ELR (cell line): ENCODE measurements around the gene POLR1E.
"Not testable (repeated sequence)": the region's sequence is repeated elsewhere in the genome, so short reads cannot be mapped to it uniquely, and the experiment has no call there.

Experiments
- DNase-seq: peaks from one replicate; pipeline ENCODE4 v3.0.0-alpha.2; 2015; ENCODE audit warnings: low read depth

The POLR1E gene

DNA sequence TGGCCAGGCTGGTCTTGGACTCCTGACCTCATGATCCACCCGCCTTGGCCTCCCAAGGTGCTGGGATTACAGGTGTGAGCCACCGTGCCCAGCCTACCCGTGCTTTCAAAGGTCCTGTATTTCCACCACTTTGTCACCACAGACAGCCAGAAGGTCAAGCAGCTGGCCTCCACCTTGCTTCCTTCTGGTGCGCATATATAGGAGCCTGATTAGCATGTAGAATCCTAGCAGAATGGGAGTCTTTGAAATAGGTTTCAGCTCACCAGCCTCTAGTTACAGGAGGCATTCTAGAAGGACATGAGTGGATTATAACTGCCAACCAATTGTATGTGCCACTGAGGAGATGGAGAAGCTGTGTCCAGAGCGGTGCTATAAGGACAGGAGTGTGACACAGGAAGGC, 18.9 kb downstream of the POLR1E start:
- no peak for DNase-seq

- no peak for DNase-seq
These were observed 21.9 kb downstream of the POLR1E start for GRCh38 chr9:37507566-37508134.

DNA sequence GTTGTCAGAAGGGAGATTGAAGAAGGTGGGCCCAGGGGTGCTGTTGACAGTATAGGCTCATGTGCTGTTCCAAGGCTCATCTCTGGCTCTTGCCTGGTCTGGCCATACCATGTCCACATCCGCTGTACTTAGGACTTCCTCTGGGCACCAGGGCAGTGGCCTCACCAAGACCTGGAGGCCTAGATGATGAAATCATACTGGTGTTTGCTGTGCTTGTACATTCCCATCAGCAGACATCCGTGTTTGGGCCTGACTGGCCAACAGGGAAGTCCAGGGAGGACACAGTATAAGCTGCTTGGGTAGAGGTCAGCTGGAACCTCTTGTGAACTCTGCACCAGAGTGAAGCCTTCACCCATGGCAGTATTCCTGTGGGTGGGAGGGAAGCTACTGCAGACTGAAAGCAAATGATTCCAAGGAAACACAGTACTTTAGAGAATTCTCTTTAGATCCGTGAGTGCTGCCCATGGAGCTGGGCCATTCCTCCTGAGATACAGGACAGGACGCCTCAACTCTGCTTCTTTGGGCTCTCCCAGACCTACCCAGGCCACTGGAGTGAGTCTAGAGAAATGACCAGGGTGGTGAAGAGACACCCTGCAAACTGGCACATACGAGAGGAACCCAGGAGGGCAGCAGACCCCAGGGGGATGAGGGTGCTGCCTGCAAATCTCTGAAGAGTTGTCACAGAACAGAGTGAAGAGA, 22.5 kb downstream of the POLR1E start:
- DNase-seq, result no peak

DNA sequence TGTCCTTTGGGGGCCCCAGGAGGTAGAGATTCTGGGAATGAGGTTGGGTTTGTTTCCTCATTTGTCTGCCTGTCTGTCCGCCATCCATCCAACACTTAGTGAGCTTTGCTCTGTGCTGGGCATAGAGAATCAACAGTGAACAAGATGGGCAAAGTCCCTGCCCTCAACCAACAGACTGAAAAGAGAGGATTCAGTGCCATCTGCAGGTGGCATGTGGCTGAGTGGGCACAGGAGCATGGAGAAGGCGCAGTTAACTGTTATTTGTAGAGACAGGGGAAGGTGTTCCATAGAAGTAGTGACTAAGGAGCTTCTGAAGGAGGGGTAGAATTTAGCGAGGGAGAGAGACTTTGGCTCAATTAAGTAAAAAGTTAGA, 23.1 kb downstream of the POLR1E start:
- no peak for DNase-seq

GRCh38 chr9:37509536-37509935, 23.8 kb downstream of the POLR1E start:
- no peak for DNase-seq

GRCh38 chr9:37510053-37510452, 24.3 kb downstream of the POLR1E start:
- DNase-seq, result not testable (repeated sequence)

GRCh38 chr9:37511016-37512010, 25.6 kb downstream of the POLR1E start:
- peak; percentile 45 for DNase-seq

DNA sequence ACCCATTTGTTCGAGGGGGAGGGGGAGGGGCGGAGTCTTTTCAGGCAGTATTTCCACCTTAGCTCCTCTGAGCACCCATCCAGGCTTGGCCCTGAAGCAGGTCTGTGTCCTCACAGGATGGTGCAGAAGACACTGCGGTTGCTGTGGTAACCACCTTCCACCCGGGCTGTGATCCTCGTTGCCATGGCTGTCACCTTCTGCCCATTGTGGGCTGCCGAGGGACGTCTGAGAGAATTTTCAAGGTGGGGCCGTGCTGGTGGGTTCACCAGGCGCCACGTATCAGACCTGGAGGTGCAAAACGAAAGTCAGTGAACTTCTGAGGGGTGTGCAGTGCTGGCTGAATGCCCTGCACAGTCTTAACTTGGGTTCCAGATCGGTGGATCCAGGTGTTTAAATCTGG, 26.7 kb downstream of the POLR1E start:
- no peak for DNase-seq

DNA sequence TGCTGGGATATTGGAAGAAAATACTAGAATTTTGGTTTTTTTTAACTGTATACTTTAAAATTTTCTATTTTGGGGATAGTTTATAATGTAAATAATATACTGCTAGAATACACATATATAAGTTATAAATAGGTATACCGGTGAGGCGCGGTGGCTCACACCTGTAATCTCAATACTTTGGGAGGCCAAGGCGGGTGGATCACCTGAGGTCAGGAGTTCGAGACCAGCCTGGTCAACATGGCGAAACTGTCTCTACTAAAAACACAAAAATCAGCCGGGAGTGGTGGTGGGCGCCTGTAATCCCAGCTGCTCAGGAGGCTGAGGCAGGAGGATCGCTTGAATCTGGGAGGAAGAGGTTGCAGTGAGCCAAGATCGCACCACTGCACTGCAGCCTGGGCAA, 28.7 kb downstream of the POLR1E start:
- not testable (repeated sequence) for DNase-seq

DNA sequence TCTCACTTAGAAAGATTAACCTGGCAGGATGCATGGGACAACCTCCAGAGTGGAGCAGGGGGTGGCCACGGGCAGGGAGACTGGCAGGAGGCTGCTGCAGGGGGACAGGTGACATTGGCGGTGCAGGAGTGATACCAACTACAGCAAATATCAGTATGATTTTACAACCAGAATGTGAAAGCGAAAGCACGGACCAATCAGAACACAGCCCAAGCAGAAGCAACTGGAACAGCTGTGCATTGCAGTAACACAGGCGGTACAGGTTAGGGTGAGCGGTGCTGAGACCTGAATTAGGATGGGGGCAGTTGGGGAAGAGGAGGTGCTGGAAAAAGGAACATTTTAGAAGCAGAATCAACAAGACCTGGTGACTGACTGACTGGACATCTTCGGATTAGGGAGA, 29.3 kb downstream of the POLR1E start:
- DNase-seq, result no peak

DNA sequence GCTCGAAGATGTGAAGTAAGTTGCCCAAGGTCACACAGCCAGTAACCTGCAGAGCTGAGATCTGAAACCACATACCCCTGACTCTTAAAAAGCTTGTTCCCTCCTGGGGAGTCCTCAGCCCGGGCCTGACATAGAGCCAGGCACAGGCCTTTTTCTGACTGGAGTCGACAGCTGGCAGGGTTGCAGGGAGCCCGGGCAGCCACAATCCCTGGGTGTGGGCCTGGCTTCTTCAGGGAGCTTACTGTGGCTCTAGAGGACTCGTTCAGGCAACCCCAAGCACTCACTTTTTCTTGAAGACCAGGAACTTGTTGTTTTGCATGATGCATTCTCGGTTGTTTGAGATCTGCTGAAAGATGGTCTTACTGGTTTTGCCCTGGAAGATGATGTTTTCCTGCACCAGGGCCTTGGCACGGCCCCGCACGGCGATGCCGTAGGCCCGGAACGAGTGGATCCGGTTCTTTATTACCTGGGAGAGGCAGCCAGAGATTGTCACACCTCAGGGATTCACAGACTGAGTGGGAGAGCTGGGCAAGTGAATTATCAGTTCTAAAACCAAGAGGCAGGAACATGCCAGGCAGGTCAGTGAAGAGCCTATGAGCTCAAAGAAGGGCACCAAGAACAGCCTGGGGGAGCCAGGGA, 30.0 kb downstream of the POLR1E start:
- no peak for DNase-seq

DNA sequence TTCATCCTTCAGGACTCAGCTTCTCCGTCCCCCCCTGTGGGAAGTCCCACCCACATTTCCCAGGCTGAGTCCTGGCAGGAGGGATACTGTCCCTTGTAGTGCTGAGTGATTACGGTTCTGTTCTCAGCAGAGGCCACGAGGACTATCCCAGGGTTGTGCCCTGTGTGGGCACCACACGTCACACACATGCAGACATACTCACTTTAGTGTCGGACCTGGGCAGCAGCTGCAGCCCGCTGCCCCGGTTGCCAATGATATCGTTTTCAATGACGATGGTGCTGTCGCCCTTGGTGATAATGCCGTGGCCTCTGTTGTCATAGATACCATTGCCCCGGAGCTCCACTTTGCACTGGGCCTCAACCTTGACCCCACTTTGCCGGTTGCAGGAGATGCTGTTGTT, 32.2 kb downstream of the POLR1E start:
- no peak for DNase-seq

DNA sequence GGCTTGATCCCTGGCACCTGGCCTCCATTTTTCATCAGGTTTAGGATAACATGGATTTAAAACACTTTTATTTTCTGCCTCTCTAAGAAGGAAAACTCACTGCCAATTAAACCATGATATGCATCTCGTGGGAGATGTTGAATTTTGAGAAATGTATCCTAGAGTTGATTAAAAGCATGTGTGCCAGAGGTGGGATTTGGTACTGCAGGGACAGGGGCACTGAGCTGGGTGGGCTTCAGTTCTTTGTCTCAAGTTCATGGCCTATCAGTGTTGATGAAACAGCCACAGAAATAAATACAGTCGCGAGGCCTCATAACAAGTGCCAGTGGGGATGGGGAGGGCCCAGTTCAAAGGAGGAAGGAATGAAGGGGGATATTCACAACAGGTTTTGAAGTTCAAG, 34.9 kb downstream of the POLR1E start:
- no peak for DNase-seq

GRCh38 chr9:37521111-37521510, 35.4 kb downstream of the POLR1E start:
- DNase-seq, result no peak

GRCh38 chr9:37522971-37523370, 37.2 kb downstream of the POLR1E start:
- DNase-seq, result no peak

DNA sequence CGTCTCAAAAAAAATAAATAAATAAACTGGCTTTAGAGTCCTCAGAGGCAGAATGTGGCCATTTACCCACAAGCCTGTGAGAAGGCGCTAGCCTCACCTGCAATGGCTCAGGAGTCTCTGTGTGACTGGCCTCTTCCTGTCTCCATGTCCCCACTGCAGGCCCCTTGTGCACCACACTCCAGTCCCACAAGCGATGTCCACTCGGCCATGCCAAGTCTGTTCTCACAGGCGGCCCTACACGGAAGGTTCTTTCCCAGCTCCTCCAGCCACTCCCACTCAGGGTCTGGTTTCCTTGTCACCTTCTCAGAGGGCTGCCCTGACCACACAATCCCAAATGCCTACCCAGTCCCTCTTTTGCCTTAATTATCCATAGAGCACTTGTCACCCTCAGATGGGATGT, 38.2 kb downstream of the POLR1E start:
- DNase-seq, result no peak

- DNase-seq, result no peak
These were observed 43.1 kb downstream of the POLR1E start for GRCh38 chr9:37528652-37529471.

- no peak for DNase-seq
These were observed 46.0 kb downstream of the POLR1E start for GRCh38 chr9:37531699-37532098.

DNA sequence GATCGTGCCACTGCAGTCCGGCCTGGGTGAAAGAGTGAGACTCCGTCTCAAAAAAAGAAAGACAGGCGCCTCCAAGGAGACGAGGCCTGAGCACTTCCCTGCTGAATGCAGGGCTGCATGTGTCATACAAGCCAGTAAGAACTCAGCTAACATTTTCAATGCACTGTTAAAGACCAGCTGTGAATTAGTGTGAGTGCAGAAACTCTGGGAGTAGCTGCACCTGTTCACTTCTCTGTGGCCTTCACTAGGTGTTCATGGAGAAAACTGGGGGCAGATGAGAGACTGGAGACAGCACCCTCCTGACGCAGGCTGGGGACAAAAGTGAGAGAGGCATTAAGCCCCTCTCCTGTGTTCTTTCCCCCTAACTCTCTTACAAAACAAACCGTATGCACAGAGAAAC, 48.7 kb downstream of the POLR1E start:
- no peak for DNase-seq

GRCh38 chr9:37534901-37535300, 49.2 kb downstream of the POLR1E start:
- DNase-seq, result no peak

DNA sequence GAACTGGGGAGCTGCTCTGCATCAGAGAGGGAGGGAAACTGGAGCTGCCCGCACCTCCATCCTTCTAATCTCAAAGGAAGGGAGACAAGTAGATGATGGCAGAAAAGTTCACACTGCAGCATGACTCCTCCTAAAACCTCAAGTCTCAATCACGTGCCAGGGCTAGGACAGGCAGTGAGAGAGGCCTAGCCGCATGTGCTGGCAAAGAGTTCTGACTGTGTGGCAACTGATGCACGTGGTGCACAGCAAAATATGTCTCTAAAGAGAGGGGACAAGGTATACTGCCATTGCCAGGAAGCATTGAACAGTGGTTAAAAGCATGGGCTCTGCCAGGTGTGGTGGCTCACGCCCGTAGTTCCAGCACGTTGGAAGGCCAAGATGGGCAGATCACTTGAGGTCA, 52.4 kb downstream of the POLR1E start:
- no peak for DNase-seq

DNA sequence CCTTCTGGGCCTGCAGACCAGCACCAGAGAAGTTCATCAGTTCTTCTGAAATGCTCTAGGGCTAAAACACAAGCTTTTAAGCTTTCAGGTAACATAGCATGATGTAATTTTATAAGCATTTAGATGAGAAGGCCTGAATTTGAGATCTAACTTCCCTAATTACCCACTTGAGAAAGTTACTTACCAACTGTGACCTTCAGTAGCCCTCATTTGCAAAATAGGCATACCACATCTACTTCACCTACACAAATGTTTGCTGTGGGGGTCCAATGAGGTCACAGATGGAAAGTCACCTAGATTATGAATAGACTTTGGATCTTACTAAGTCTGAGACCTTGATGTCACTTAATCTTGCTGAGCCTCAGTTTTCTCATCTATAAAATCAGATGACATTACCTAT, 53.9 kb downstream of the POLR1E start:
- DNase-seq, result no peak
